ENCODE results near the gene TCEAL4.

Gene TCEAL4

DNA sequence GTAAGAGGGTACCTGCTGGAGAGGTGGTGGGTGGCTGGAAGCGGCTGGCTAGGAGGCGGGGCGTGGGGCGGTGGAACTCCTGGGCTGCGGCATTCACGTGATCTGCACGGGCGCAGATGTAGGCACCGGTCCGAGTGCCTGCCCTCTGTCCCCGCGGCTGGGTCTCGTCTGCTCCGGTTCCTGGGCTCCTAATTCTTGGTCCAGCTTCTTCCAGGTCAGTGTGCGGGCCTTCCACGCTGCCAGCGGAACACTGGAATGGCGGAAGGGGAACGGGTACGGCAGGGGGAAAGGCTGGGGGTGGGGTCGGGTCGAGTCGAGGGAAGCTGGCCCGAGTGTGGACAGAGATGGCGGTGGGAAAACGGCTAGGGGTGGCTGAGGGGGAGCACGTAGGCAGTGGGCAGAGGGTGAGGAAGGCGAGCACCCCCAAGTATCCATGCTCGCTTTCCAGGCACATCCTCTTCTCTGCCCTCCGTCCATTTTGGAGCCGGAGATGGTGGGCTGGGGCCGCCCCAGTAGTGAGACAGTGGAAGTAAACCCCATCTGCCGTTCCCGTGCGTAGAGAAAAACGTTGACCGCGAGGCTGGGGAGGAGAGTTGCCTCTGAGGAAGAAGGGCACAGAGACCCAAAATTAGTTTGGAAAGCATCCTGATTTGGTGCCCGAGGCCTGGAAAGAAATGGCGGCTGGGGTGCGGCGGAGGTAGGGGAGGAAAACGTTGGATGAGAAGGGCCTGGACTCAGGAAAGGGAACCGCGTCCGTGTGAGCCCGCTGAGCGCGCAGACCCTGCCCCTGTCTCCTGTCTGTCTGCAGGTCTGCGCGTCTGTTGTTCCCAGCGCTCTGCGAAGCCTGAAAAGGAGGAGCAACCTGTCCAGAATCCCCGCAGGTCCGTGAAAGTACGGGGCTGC, at the start of gene TCEAL4:
TCEAL4 (plus strand) TSS at position 105 of the 903 bp plus-strand sequence. CDS start 1,161 bp downstream, outside the sequence.
- Histone ChIP-seq H3K9ac (peak within 1 kb of the TSS; percentile 70 to 80 (median 77)), H4K20me1 (no peaks in the 10 kb centered on the region), H3K27ac (peak within 1 kb of the TSS; percentile 60 to 76 (median 63); a peak in 20 of 22 replicates), H3K4me1 (peaks cover 0 to 16% (median 6%) of the 10 kb centered on the region in 10 experiments; a peak in 13 of 20 replicates), H3K36me3 (0 out of 22 replicates have a peak, but pooled peaks cover 0 to 4% (median 0%) of the 10 kb centered on the region in 11 experiments), H3K27me3 (peaks cover 0 to 9% (median 0%) of the 10 kb centered on the region in 11 experiments; a peak in 3 of 22 replicates), H3K4me3 (peak within 1 kb of the TSS; percentile 61 to 75 (median 68)), H3K4me2 (peak within 1 kb of the TSS; percentile 63 to 81 (median 73)), H3K9me3 (replicated peaks in 1 of 11) (peaks cover 0 to 19% (median 14%) of the 10 kb centered on the region in 11 experiments; a peak in 20 of 22 replicates)
- TF ChIP-seq Cebpa-rat (IDR thresholded peaks at IDR 0.05), result no peak

DNA sequence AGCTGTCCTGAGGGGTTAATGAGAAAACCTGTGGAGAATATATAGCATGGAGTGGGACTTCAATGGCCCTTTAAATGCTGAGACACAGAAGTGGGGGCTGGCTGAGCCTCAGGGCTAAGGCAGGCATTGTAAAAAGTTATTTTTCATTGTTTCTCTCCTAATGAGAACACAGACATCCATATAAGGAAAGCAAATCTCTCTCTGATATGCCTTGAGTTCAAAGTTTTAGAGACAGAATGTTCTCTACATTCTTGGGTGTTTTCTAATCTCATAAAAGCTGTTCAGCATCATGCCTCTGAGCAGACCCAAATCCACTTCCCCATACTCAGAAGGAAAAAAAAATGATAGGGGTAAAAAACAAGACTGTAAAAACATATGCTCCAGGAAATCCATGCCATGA, 49.2 kb upstream of the TCEAL4 start:
- Histone ChIP-seq H3K9me3 (replicated peaks in 1 of 11) (no peaks in the 10 kb centered on the region), H3K36me3 (no peaks in the 10 kb centered on the region), H4K20me1 (no peaks in the 10 kb centered on the region), H3K9ac (no peak overlapping the region), H3K4me3 (no peak overlapping the region), H3K27me3 (peaks cover 0 to 7% (median 0%) of the 10 kb centered on the region in 11 experiments; a peak in 3 of 22 replicates), H3K4me2 (no peak overlapping the region), H3K4me1 (no peaks in the 10 kb centered on the region), H3K27ac (no peak overlapping the region)
- TF ChIP-seq Cebpa-rat (IDR thresholded peaks at IDR 0.05), result no peak

DNA sequence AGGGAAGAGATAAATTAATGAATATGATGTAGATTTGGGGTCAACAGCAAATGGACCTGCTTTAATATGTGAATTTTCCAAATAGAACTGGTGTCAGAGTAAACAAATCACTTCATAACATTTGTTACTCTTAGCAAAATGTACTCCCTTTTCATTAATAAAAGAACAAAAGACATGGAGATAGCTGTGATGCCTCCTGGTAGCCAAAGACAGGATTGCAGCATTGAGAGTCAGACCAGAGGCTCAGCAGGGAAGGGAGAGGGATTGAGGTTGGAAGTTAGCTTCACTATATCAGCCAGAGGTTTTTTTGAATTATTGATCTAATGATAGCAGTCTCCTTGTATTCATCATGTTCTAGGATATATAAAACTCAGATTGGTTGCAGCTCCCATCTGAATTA, 48.6 kb upstream of the TCEAL4 start:
- H3K9me3 ChIP-seq (replicated peaks in 1 of 11), result no peaks in the 10 kb centered on the region
- H3K4me3 ChIP-seq, result no peak overlapping the region
- H3K9ac ChIP-seq, result no peak overlapping the region
- no peaks in the 10 kb centered on the region for H4K20me1 ChIP-seq
- no peak overlapping the region for H3K27ac ChIP-seq
- peaks cover 0 to 7% (median 0%) of the 10 kb centered on the region in 11 experiments; a peak in 3 of 22 replicates for H3K27me3 ChIP-seq
- H3K4me2 ChIP-seq, result no peak overlapping the region
- no peaks in the 10 kb centered on the region for H3K36me3 ChIP-seq
- TF ChIP-seq Cebpa-rat (IDR thresholded peaks at IDR 0.05), result no peak
- no peaks in the 10 kb centered on the region for H3K4me1 ChIP-seq

DNA sequence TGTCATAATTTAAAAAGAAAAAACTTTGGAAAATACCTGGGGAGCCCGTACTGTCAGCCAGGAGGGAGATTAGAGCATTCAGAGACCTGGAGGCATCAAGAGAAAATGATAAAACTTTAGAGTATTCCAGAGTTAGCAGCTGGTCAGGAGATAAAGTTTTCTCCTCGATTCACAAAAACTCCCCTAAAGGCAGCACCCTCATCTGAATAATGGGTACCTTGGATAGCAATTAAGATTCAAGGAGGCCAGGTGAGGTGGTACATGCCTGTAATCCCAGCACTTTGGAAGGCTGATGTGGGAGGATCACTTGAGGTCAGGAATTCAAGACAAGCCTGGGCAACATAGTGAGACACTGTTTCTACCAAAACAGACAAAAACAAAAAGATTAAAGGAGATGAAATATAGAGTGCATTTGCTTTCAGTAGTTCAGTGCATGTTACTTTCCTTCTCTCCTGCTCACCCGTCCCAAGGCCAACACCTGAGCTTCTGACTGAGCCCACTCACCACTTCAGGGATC, 47.4 kb upstream of the TCEAL4 start:
- Histone ChIP-seq H3K9me3 (replicated peaks in 1 of 11) (no peaks in the 10 kb centered on the region), H3K4me3 (no peak overlapping the region), H3K9ac (no peak overlapping the region), H4K20me1 (no peaks in the 10 kb centered on the region), H3K4me1 (no peaks in the 10 kb centered on the region), H3K27me3 (peaks cover 0 to 11% (median 0%) of the 10 kb centered on the region in 11 experiments; a peak in 2 of 22 replicates), H3K4me2 (no peak overlapping the region), H3K36me3 (no peaks in the 10 kb centered on the region), H3K27ac (no peak overlapping the region)
- no peak for TF ChIP-seq Cebpa-rat (IDR thresholded peaks at IDR 0.05)

DNA sequence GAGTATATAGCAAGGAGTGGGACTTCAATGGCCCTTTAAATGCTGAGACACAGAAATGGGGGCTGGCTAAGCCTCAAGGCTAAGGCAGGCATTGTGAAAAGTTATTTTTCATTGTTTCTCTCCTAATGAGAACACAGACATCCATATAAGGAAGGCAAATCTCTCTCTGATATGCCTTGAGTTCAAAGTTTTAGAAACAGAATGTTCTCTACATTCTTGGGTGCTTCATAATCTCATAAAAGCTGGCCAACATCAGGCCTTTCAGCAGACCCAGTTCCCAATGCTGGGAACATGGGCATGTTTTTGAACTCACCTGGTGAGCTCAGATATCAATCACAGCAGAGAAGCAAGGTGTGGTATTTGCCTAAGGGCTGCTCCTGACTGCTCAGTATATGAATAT, 46.6 kb upstream of the TCEAL4 start:
- TF ChIP-seq Cebpa-rat (IDR thresholded peaks at IDR 0.05), result no peak
- no peak overlapping the region for H3K9ac ChIP-seq
- no peaks in the 10 kb centered on the region for H4K20me1 ChIP-seq
- H3K4me3 ChIP-seq, result no peak overlapping the region
- H3K27ac ChIP-seq, result no peak overlapping the region
- no peaks in the 10 kb centered on the region for H3K36me3 ChIP-seq
- no peak overlapping the region for H3K4me2 ChIP-seq
- H3K27me3 ChIP-seq, result peaks cover 0 to 11% (median 0%) of the 10 kb centered on the region in 11 experiments; a peak in 2 of 22 replicates
- no peaks in the 10 kb centered on the region for H3K4me1 ChIP-seq
- H3K9me3 ChIP-seq (replicated peaks in 1 of 11), result no peaks in the 10 kb centered on the region

DNA sequence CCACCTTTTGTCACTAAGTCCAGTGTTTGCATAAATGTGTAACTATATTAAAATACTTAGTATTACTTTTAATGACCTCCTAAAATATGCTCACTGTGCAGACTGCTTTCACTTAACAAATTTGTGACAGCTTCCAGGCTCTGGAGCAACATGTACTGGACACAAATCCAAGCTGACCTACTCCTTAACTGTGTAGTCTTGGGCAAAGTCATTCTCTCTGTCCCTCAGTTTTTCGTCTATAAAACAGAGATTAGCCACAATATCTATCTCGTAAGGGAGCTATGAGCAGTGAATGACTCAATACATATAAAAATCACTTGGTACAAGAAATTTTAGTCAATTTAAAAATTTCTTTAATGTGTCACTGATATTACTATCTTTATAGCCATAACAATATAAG, 45.6 kb upstream of the TCEAL4 start:
- Histone ChIP-seq H3K4me2 (no peak overlapping the region), H3K4me3 (no peak overlapping the region), H3K9me3 (replicated peaks in 1 of 11) (no peaks in the 10 kb centered on the region), H3K9ac (no peak overlapping the region), H3K27ac (no peak overlapping the region), H3K36me3 (no peaks in the 10 kb centered on the region), H3K27me3 (peaks cover 0 to 11% (median 0%) of the 10 kb centered on the region in 11 experiments; a peak in 2 of 22 replicates), H3K4me1 (no peaks in the 10 kb centered on the region), H4K20me1 (no peaks in the 10 kb centered on the region)
- no peak for TF ChIP-seq Cebpa-rat (IDR thresholded peaks at IDR 0.05)

DNA sequence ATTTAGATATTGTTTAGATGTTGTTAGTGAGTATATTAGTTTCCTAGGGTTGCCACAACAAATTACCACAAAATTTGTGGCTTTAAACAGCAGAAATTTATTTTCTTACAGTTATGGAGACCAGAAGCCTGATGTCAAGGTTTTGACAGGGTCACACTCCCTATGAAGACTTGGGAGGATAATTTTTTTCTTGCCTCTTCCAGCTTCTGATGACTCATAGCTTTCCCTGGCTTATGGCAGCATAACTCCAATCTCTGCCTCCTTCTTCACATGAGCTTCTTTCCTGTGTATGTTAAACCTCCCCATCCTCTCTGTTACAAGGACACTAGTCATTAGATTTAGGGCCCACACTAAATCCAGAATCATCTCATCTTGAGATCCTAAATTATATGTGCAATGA, 45.2 kb upstream of the TCEAL4 start:
- Histone ChIP-seq H3K27ac (no peak overlapping the region), H3K4me1 (no peaks in the 10 kb centered on the region), H3K4me2 (no peak overlapping the region), H3K4me3 (no peak overlapping the region), H4K20me1 (no peaks in the 10 kb centered on the region), H3K9me3 (replicated peaks in 1 of 11) (no peaks in the 10 kb centered on the region), H3K36me3 (no peaks in the 10 kb centered on the region), H3K9ac (no peak overlapping the region), H3K27me3 (peaks cover 0 to 11% (median 0%) of the 10 kb centered on the region in 11 experiments; a peak in 2 of 22 replicates)
- no peak for TF ChIP-seq Cebpa-rat (IDR thresholded peaks at IDR 0.05)

DNA sequence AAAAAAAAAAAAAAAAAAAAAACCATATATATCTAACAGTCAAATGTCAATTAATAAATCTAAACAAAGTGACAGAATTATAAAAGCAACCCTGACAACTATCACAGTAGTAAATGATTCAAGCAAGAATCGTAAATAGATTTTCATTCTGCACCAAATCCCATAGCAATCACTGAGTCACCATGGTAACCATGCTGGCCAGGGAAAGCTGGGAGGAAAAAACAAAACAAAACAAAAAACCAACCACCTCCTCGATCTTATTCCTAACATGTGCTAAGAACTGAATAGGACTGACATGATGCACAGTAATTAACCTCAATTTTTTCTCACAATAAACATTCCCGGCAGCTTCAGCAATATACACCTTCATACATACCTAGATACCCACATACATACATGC, 35.4 kb upstream of the TCEAL4 start:
- Histone ChIP-seq H3K4me1 (no peaks in the 10 kb centered on the region), H3K9me3 (replicated peaks in 1 of 11) (peaks cover 0 to 17% (median 7%) of the 10 kb centered on the region in 11 experiments; a peak in 12 of 22 replicates), H3K9ac (no peak overlapping the region), H4K20me1 (no peaks in the 10 kb centered on the region), H3K27ac (no peak overlapping the region), H3K27me3 (peaks cover 0 to 18% (median 4%) of the 10 kb centered on the region in 11 experiments; a peak in 6 of 22 replicates), H3K4me2 (no peak overlapping the region), H3K4me3 (no peak overlapping the region), H3K36me3 (no peaks in the 10 kb centered on the region)
- no peak for TF ChIP-seq Cebpa-rat (IDR thresholded peaks at IDR 0.05)

DNA sequence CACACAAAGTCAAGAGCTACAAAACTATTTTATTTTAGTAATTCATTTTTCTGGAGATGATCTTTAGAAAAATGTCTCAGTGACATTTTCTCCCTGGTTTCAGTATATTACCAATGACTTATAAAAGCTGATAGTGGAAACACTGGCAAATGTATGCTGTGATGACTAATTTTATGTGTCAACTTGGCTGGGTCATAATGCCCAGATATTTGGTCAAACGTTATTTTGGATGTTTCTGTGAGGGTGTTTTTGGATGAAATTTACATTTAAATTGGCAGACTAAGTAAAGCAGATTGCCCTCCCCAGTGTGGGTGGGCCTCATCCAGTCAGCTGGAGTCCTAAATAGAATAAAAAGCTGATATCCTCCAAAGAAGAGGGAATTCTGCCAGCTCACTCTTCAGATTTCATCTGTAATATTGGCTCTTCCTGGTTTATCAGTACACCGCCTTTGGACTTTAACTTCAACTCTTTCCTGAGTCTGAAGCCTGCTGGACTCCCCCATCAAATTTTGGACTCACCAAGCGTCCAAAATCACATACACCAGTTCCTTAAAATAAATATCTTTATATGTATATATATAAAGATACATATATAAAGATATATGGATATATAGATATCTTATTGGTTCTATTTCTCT, 34.8 kb upstream of the TCEAL4 start:
- no peak overlapping the region for H3K4me3 ChIP-seq
- H3K27me3 ChIP-seq, result peaks cover 0 to 21% (median 4%) of the 10 kb centered on the region in 11 experiments; a peak in 7 of 22 replicates
- no peak for TF ChIP-seq Cebpa-rat (IDR thresholded peaks at IDR 0.05)
- peaks cover 0 to 17% (median 7%) of the 10 kb centered on the region in 11 experiments; a peak in 12 of 22 replicates for H3K9me3 ChIP-seq (replicated peaks in 1 of 11)
- no peaks in the 10 kb centered on the region for H4K20me1 ChIP-seq
- H3K4me2 ChIP-seq, result no peak overlapping the region
- no peaks in the 10 kb centered on the region for H3K36me3 ChIP-seq
- no peaks in the 10 kb centered on the region for H3K4me1 ChIP-seq
- H3K27ac ChIP-seq, result no peak overlapping the region
- no peak overlapping the region for H3K9ac ChIP-seq

Measured in BLaER1 treated with 17β-estradiol and CSF1 and Interleukin-3, amounts not matched to agents 10 nM and 100 nM (cell line).